Neural cell (in vitro differentiated cells): ENCODE measurements around the gene PCDHGA5.

Experiments used
- EP300 ChIP-seq: fragments of 450-650 bp; conservative IDR thresholded peaks from 2 replicates; pipeline ENCODE4 v1.6.1; 2014; ENCODE audit warnings: antibody characterized with exemption, mild to moderate bottlenecking, moderate library complexity; ENCODE audit not compliant: poor library complexity, severe bottlenecking
- EZH2 ChIP-seq: fragments of 200-600, 300-800 bp; shearing (Covaris generic), sonication (generic); IDR thresholded peaks from 2 replicates; pipeline ENCODE4 v1.6.1; 2014; ENCODE audit warnings: antibody characterized with exemption, low read length, borderline replicate concordance, mild to moderate bottlenecking; ENCODE audit not compliant: insufficient read depth, poor library complexity, severe bottlenecking
- MXI1 ChIP-seq: fragments of 450-650 bp; conservative IDR thresholded peaks from 2 replicates; pipeline ENCODE4 v1.6.1; 2014; ENCODE audit warnings: antibody characterized with exemption, mild to moderate bottlenecking; ENCODE audit not compliant: poor library complexity, severe bottlenecking
- POLR2AphosphoS5 ChIP-seq: IDR thresholded peaks from 2 replicates; pipeline ENCODE4 v1.6.1; 2012
- SMC3 ChIP-seq: fragments of 450-650 bp; conservative IDR thresholded peaks from 2 replicates; pipeline ENCODE4 v1.6.1; 2014; ENCODE audit warnings: antibody characterized with exemption, mild to moderate bottlenecking, moderate library complexity; ENCODE audit not compliant: poor library complexity
- TF ChIP-seq, protein P1 (sequence below): fragments of 450-650 bp; IDR thresholded peaks from 2 replicates; pipeline ENCODE4 v1.5.1; 2014; ENCODE audit warnings: antibody characterized with exemption, mild to moderate bottlenecking, moderate library complexity; ENCODE audit not compliant: poor library complexity, severe bottlenecking
- TF ChIP-seq, protein P2 (sequence below): IDR thresholded peaks from 2 replicates; pipeline ENCODE4 v1.6.1; 2012; ENCODE audit warnings: borderline replicate concordance

DNA sequence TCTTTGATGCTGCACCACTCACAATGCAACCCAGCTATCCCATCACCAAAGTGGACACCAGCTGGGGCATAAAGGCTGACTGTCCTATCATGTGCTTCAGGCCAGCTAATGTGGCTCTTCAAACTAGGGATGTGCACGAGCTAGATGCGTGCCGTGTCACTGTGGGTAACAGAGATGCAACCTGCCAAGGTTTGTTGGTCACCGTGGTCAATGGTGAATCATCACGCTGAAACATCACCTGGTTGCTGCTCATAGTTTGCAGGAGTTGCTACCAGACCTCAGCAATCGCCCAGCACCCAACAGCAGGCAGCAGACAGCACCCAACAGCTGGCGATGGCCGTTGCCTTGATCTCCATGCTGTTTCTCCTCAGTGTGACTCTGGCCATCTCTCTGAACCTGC is 35.7 kb upstream of the PCDHGA5 start:
- TF ChIP-seq, protein P1, sequence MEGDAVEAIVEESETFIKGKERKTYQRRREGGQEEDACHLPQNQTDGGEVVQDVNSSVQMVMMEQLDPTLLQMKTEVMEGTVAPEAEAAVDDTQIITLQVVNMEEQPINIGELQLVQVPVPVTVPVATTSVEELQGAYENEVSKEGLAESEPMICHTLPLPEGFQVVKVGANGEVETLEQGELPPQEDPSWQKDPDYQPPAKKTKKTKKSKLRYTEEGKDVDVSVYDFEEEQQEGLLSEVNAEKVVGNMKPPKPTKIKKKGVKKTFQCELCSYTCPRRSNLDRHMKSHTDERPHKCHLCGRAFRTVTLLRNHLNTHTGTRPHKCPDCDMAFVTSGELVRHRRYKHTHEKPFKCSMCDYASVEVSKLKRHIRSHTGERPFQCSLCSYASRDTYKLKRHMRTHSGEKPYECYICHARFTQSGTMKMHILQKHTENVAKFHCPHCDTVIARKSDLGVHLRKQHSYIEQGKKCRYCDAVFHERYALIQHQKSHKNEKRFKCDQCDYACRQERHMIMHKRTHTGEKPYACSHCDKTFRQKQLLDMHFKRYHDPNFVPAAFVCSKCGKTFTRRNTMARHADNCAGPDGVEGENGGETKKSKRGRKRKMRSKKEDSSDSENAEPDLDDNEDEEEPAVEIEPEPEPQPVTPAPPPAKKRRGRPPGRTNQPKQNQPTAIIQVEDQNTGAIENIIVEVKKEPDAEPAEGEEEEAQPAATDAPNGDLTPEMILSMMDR, result no peak
- no peak for TF ChIP-seq POLR2AphosphoS5
- no peak for TF ChIP-seq MXI1
- TF ChIP-seq EZH2, result no peak
- TF ChIP-seq, protein P2, sequence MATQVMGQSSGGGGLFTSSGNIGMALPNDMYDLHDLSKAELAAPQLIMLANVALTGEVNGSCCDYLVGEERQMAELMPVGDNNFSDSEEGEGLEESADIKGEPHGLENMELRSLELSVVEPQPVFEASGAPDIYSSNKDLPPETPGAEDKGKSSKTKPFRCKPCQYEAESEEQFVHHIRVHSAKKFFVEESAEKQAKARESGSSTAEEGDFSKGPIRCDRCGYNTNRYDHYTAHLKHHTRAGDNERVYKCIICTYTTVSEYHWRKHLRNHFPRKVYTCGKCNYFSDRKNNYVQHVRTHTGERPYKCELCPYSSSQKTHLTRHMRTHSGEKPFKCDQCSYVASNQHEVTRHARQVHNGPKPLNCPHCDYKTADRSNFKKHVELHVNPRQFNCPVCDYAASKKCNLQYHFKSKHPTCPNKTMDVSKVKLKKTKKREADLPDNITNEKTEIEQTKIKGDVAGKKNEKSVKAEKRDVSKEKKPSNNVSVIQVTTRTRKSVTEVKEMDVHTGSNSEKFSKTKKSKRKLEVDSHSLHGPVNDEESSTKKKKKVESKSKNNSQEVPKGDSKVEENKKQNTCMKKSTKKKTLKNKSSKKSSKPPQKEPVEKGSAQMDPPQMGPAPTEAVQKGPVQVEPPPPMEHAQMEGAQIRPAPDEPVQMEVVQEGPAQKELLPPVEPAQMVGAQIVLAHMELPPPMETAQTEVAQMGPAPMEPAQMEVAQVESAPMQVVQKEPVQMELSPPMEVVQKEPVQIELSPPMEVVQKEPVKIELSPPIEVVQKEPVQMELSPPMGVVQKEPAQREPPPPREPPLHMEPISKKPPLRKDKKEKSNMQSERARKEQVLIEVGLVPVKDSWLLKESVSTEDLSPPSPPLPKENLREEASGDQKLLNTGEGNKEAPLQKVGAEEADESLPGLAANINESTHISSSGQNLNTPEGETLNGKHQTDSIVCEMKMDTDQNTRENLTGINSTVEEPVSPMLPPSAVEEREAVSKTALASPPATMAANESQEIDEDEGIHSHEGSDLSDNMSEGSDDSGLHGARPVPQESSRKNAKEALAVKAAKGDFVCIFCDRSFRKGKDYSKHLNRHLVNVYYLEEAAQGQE, result no peak
- TF ChIP-seq SMC3, result no peak
- TF ChIP-seq EP300, result no peak
